GM10847 (cell line): ENCODE measurements around the gene PLD5.

Experiments used
- POLR2A ChIP-seq: IDR thresholded peaks from 2 replicates; pipeline ENCODE4 v1.6.1; 2011; ENCODE audit not compliant: insufficient read length; ENCODE audit errors: extremely low read depth

The PLD5 gene

DNA sequence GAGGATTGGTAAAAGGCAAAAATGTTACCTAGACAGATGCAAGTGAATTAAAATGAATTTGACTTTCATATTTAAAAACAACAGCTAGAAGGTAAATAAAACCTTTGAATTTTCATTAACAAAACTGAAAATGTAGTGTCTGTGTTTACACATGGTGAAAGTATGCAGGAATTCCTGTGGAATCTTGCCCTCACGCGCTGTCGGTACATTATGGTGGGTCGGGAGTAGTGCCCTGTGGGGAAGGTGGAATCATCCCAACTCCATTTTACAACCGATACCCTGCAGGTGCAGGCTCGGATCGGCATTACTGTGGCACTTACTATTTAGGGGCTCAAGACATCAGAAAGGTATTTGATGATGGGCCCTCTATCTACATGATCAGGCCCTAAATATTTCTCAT is 328.4 kb downstream of the PLD5 start:
- TF ChIP-seq POLR2A, result no peak

DNA sequence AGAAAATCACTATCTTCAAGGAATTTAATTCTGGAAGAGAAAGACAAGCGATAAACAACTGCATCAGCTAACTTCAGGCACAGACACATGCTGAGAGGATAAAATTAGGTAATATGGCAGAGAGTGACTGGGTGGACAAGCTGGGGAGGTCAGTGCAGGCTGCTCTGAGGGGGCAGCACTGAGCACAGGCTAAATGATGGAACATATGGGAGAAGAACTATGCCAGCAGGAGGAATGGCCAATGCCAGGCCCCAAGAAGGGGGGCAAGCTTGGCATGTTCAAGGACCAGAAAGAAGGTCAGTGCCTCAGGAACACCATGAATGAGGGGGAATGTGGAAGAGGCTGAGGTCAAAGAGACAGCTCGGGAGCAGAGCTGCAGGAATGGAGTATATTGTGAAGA is 334.9 kb downstream of the PLD5 start:
- no peak for TF ChIP-seq POLR2A

DNA sequence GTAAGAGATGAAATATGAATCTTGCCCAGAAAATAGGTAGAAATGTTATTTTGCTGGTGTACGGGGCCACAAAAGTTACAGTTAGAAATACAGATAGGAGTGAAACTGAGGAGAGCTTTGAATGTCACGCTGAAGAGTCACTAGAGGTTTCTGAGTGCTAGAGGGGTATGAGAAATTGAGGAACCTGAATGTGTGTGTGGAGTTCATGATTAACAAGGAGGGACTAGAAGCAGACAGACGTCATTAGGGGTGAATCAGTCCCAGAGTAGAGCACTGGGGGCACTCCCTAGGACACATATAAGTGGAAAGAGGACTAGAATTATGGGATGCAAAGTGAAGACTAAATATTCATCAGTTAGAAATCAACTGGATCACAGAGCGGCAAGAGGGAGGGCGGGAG is 336.7 kb downstream of the PLD5 start:
- no peak for TF ChIP-seq POLR2A

DNA sequence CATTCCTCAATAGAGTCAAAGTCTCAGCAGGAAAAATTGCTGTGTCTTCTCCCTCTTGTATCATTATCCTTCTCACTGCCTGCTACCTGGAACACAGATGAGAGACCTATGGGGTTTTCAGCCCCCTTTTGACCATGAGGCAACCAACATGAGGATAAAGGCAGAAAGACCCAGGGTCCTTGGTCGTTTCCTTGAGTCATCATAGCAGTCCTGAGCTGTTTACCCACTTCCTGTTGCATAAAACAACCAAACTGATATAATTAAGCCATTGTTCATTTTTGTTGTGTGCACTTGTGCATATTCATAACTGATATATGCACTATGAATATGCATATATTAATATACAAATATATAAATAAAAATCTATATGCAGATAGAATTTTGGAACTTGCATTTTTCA is 337.3 kb downstream of the PLD5 start:
- TF ChIP-seq POLR2A, result no peak

DNA sequence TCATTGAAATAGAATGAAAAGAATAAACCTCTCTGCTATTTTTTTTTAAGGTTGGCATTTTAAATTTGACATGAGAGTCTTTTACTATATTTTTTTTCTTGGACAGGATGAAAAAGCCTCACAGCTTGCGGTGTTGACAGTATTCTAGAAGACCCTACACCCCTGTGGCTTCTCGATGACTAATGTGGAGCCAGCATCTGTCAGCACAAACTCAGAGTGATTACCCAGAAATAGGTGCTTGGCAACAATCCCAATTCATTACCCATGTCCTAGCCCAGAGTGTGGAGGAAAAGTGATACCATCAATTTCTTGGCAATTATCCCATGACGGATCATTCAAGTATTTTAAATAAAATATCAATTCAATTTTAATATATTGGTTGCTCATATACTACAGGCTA is 338.8 kb downstream of the PLD5 start:
- no peak for TF ChIP-seq POLR2A

DNA sequence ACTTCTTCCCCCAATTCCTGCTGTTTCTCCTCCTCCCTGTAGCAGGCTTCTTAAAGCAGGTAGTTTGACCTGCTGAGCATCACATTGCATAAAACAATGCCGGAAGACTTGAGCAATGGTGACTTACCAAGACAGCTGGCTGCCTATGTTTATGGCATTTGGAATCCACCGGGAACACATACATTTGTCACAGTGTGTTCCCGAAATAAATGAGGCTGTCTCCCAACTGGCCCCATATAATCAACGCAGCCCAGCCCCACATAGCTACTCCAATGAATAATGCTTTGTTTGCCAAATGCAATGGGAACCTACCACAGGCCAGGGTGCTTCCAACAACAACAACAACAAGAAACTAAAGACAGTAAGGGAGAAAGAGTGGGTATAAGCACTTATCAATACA is 339.5 kb downstream of the PLD5 start:
- TF ChIP-seq POLR2A, result no peak

DNA sequence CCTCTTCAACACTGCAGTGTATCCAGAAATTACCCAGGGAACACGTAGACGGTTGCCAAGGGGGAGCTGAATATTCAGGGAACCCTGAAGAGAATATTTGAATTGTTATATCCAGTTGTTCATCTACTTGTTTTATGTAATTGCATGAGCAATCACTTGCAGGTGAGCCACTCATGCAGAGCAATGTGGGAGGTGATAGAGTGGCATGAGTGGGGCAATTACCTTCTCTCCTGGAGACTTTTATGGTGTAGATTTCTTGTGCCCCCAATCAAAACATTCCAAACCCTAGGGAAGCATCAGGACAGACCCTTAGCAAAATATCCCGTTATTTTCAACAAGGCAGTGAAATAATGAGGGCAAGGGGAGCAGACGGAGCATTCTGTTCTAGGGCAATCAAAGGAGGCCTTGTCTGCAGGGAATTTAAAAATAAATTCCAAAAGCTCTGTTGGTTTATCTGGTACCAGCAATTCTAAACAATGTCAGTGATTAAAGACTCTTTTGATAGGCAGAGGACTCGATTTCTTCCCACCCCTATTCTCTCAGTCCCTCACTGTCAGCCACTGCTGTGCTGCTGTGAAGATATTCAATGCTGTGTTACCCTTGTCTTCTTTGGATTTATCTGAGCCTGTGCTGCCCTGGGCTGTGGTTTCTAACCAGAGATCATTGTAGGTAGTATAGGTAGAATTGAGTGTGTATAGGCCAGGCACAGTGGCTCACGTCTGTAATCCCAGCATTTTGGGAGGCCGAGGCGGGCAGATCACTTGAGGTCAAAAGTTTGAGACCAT is 345.4 kb downstream of the PLD5 start:
- no peak for TF ChIP-seq POLR2A

DNA sequence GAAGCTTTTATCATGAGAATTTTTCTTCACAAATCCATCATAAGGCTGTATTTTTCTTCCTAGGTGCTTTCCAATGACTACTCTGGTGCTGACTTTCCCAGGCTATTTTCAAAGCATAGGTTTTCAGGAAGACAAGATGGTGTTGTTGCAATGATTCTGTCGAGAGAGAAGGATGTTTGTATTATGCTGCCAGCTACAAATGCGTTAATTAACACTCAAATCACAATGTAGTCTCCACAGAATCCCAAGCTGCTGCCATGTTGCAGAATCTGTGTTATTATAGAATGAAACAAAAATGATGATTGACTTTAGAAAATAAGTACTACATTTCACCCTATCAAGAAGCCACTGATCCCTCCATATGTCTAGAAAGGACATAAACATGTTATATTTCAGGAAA is 346.1 kb downstream of the PLD5 start:
- no peak for TF ChIP-seq POLR2A

DNA sequence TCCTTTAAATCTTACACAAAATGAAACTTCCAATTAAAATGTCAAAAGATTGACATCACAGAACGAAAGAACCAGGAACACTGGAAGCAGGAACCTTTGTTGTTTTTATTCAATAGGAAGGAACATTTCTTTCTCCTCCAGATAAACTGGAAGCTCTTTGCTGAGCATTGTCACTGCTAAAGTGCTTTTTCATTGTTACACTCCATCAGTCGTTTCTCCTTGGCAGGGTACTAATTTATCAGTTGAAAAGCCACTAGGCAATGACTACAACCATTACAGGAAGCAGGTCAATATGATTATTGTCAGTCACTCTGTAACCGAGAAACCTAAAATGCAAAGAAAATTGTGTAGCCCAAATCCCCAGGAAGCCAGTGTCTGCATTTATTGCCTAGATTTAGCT is 362.4 kb downstream of the PLD5 start:
- no peak for TF ChIP-seq POLR2A

DNA sequence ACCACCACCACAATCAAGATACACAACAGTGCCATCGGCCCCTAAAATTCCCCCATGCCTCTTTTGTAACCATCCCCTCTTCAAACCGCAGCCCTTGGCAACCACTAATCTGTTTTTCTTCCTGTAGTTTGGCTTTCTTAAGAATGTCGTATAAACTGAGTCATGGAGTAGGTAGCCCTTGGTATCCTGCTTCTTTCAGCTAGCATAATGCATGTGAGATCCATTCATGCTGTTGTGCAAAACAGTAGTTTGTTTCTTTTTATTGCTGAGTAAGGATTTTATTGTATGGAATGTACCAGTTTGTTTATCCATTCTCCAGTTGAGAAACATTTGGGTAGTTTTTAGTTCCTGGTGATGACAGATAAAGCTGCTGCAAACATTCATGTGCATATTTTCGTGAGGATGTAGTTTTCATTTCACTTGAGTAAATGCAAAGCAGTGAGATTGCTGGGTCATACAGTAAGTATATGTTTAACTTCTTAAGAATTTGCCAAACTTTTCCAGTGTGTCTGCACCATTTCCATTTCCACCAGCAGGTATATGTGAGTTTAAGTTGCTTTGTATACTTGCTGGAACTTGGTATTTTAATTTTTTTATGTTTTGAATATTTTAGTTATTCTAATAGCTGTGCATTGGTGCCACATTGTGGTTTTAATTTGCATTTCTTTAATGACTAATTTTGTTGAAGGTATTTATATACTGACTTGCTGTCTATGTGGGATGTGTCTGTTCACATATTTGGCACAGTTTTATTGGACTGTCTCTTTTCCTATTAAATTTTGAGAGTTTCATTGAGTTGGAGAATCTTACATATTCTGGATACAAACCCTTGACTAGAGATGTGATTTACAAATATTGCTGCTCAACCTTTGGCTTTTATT is 377.2 kb downstream of the PLD5 start:
- no peak for TF ChIP-seq POLR2A

DNA sequence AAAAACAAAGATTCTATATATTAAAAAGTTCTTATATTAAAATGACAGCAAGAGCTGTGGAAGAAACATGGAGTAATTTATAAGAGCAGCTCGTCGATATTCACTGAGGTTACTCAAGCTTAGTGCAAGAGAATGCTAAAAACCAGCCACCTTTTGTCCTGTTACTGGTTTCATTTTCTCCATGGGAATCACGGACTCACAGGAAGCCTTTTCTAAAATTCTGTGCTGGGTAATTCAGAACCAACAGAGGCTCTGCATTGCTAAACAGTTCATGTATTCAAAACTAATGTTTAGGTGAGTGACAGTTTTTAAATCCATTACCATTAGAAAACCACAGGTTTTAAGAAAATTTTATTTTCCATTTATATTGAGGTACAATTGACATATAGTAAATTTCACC is 377.8 kb downstream of the PLD5 start:
- no peak for TF ChIP-seq POLR2A

DNA sequence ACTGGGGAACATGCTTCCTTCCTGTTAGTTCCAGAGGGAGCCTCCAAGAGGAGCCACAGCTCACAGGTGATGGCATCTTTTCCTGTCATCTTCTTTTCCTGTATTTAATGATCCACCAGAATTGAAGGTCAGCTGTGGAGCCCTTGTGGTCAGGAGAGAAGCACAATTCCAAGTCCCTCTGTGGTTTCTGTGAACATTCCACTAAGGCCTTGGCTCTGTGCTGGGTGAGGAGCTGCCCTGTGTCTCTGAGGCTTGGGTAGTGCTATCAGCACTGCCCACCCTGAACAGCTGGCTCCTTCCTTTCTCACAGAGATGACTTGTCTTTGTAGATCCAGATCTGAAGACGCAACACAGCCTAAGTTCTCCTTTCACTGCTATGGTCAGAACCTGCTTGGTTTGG is 383.7 kb downstream of the PLD5 start:
- TF ChIP-seq POLR2A, result no peak

DNA sequence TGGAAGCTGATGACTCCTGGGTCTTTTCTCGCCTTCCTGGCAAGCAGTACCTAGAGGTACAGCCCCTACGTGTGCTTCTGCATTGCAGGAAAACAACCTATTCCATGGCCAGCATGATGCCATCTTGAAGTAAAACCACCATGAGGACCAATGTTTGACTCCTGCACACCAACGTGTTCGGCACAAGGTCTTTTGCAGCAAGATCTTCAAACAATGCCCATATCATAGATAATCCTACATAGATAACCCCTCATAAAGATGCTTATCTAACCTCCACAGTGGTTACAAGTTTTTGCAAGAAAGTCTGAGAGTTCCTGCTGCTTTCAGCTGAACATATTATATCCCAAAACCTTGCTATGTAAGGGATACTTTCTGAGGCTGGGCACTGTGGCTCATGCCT is 384.5 kb downstream of the PLD5 start:
- no peak for TF ChIP-seq POLR2A

DNA sequence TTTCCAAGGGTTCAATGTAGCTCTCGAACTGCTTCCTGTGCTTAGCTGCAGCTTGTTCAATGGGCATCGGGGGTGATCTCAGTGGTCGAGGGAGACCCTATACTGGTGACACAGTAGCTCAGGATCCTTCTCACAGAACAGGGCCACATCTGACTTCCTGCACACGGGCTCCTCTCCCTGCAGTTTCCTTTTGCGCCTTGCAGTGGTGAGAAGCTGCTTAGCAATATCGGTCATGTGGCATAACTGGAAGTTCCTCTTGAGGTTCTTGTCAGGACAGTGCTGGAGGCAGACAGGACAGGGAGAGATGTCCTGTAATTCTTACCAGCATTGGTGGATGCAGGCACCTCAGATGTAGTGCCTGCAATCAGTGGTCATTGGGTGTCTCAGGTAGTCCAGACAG is 385.1 kb downstream of the PLD5 start:
- TF ChIP-seq POLR2A, result no peak

DNA sequence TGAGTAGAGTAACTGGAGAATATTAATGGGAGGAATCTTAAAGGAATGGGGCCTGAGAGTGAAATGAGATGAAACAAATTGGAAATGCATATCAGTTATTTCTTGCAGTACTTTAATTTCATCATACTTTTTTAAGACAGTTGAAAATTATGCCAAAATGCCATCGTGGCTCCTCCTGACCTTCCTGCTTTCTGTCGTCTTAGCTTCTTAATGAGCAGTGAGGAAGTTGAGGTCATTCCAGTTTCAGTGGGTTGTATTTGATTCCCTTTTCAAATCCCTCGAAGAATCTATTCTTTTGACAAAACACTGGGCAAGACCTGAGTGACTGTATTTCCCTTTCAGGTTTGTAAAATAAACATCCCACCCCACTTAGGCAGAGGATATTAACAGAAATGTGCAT is 390.7 kb downstream of the PLD5 start:
- TF ChIP-seq POLR2A, result no peak

DNA sequence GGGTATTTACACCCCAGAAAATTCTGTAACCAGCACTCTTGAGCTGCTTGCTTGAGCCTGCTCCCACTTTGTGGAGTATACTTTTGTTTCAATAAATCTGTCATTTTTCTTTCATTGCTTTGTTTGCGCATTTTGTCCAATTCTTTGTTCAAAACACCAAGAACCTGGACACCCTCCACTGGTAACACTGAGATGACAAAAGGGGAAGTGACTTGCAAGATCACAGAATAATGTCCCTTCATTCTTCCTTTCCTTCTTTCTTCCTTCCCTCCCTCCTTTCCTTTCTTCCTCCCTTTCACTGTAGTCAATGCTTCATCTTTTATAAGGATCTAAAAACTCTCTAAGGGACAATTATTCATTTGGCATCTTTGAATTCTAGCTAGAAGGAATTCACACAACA is 391.1 kb downstream of the PLD5 start:
- no peak for TF ChIP-seq POLR2A
